Loucy (cell line): ENCODE results near the gene TBC1D24.

Experiments used
- CTCF ChIP-seq: fragments of 200-600 bp; sonication (generic); conservative IDR thresholded peaks from 2 replicates; pipeline ENCODE4 v1.5.1; 2014; ENCODE audit warnings: mild to moderate bottlenecking, antibody characterized with exemption, low read length
- EZH2phosphoT487 ChIP-seq: fragments of 200-600 bp; IDR thresholded peaks from 2 replicates; pipeline ENCODE4 v1.6.1; 2018; ENCODE audit warnings: antibody characterized with exemption, mild to moderate bottlenecking, moderate library complexity, borderline replicate concordance

- TF ChIP-seq CTCF (no peak), EZH2phosphoT487 (no peak)
Measured at GRCh38 chr16:2482249-2482648, 7.3 kb downstream of the TBC1D24 start.
